Osteocyte (in vitro differentiated cells): ENCODE measurements around the gene TYW1. TPM values are rescaled to one million over a fixed set of nuclear protein-coding genes. Genes with fewer than 3 reads are reported as not detected.
"Not testable (repeated sequence)": the region's sequence is repeated elsewhere in the genome, so short reads cannot be mapped to it uniquely, and the experiment has no call there.

Source experiments
- DNase-seq: peaks from one replicate; pipeline ENCODE4 v3.0.0; 2021; ENCODE audit warnings: mixed read lengths; ENCODE audit not compliant: unreplicated experiment; ENCODE audit errors: extremely low spot score
- H3K27ac Mint-ChIP-seq: one replicate; pipeline ENCODE4 v1.8.0; 2021; ENCODE audit warnings: mild to moderate bottlenecking, mixed read lengths; ENCODE audit not compliant: unreplicated experiment
- H3K27me3 Mint-ChIP-seq: one replicate; pipeline ENCODE4 v1.8.0; 2021; ENCODE audit warnings: mixed read lengths; ENCODE audit not compliant: unreplicated experiment
- H3K36me3 Mint-ChIP-seq: one replicate; pipeline ENCODE4 v1.8.0; 2021; ENCODE audit warnings: mixed read lengths; ENCODE audit not compliant: unreplicated experiment
- H3K4me1 Mint-ChIP-seq: one replicate; pipeline ENCODE4 v1.8.0; 2021; ENCODE audit warnings: mixed read lengths; ENCODE audit not compliant: unreplicated experiment
- H3K4me3 Mint-ChIP-seq: one replicate; pipeline ENCODE4 v1.8.0; 2021; ENCODE audit warnings: mild to moderate bottlenecking, moderate library complexity, mixed read lengths; ENCODE audit not compliant: unreplicated experiment
- H3K9me3 Mint-ChIP-seq: one replicate; pipeline ENCODE4 v1.8.0; 2021; ENCODE audit warnings: mixed read lengths; ENCODE audit not compliant: unreplicated experiment
- total RNA-seq: library from RNA; stranded (reverse); gene quantifications from 2 replicates; pipeline ENCODE4 v1.2.1, GENCODE V29; 2021
- TF ChIP-seq, protein P1 (sequence below): fragments of 200-600 bp; sonication (generic); IDR thresholded peaks from 2 replicates; pipeline ENCODE4 v1.5.0; 2021; ENCODE audit warnings: antibody characterized with exemption, mild to moderate bottlenecking, moderate library complexity

The TYW1 gene
- total RNA-seq, 1 donor from 2014 or later: 17.2 TPM

DNA sequence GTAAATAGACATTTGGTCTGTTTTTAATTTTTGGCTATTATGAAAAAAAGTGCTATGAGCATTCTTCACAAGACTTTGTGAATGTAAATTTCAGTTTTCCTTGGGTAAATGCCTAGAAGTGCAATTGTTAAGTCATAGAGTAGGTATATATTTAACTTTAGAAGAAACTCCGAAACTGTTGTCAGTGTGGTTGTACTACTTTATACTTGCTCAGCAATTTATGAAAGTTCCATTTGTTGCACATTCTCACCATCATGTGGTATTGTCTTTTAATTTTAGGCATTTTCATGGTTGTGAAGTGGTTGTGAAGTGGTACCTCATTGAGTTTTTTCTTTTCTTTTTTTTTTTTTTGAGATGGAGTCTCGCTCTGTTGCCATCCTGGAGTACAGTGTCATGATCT lies 60.0 kb downstream of the TYW1 start:
- TF ChIP-seq, protein P1, sequence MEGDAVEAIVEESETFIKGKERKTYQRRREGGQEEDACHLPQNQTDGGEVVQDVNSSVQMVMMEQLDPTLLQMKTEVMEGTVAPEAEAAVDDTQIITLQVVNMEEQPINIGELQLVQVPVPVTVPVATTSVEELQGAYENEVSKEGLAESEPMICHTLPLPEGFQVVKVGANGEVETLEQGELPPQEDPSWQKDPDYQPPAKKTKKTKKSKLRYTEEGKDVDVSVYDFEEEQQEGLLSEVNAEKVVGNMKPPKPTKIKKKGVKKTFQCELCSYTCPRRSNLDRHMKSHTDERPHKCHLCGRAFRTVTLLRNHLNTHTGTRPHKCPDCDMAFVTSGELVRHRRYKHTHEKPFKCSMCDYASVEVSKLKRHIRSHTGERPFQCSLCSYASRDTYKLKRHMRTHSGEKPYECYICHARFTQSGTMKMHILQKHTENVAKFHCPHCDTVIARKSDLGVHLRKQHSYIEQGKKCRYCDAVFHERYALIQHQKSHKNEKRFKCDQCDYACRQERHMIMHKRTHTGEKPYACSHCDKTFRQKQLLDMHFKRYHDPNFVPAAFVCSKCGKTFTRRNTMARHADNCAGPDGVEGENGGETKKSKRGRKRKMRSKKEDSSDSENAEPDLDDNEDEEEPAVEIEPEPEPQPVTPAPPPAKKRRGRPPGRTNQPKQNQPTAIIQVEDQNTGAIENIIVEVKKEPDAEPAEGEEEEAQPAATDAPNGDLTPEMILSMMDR: no peak
- Mint-ChIP-seq H3K9me3 (peaks cover 6% of the 10 kb centered on the region), H3K4me3 (no peak overlapping the region), H3K36me3 (peaks cover 23% of the 10 kb centered on the region), H3K27me3 (no peaks in the 10 kb centered on the region), H3K4me1 (no peaks in the 10 kb centered on the region), H3K27ac (no peak overlapping the region)
- DNase-seq: no peak

DNA sequence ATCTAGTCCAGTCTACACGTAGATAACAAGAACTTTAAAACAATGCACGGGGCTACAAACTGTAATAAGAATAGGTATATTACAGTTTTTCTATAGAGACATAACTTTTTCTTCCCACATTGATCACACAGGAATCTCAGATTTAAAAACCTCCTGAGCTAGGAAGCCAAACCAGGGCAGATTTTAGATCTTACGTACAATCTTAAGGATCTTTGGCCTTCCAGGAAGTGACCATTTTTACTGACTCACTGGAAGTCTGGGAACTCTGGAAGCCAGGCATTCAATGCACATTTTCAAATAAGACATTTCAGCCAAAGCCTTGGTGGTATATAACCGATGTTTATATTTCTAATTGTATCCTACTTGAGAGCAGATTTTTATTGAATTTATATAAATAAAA lies 64.7 kb downstream of the TYW1 start:
- H3K36me3 Mint-ChIP-seq: peaks cover 20% of the 10 kb centered on the region
- H3K4me3 Mint-ChIP-seq, H3K9me3 Mint-ChIP-seq, H3K27me3 Mint-ChIP-seq, DNase-seq, H3K4me1 Mint-ChIP-seq, H3K27ac Mint-ChIP-seq: not testable (repeated sequence)

DNA sequence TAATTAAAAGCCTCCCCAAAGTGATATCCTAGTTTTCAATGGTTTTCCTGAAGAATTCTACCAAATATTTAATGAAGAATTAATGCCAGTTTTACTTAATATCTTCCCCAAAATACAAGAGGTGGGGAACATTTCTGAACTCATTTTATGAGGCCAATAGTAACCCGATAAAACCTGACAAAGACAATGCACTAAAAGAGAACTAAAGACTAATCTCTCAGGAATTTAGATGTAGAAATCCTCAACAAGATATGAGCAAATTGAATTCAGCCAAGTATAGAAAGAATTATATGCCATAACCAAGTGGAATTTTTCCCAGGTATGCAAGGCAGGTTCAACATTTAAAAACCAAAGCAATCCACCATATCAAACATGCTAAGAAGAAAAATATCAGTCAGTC lies 66.2 kb downstream of the TYW1 start:
- H3K9me3 Mint-ChIP-seq, DNase-seq, H3K27ac Mint-ChIP-seq, H3K27me3 Mint-ChIP-seq, H3K4me1 Mint-ChIP-seq, H3K4me3 Mint-ChIP-seq: not testable (repeated sequence)
- H3K36me3 Mint-ChIP-seq: peaks cover 29% of the 10 kb centered on the region

DNA sequence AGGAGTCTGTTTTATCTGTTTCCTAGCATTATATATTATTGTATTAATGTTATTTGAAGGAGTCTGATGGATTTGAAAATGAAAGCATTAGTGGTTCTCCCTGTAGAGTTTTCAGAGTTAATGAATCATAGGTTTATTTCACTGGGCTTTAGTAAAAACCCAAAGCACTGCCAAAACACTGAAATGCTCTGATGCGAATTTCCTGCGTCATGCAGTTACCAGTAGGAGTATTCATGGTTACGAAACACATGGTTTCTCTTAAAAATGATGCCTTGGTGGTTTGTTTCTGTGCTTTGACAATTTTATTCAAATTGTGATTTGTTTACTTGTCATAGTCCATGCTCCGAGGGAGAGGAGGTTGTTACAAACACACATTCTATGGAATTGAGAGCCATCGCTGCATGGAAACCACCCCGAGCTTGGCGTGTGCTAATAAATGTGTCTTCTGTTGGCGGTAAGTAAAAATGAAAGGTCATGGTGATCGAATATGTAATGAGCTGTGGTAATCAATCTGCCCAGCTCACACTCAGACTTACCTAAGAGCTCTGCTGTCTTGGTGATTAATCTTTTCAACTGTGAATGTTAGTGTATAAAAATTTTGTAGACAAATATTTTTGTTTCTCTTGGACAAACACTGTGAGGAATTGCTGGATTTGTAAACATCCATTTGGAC lies 70.5 kb downstream of the TYW1 start:
- H3K27me3 Mint-ChIP-seq, H3K4me3 Mint-ChIP-seq, DNase-seq, H3K27ac Mint-ChIP-seq, H3K4me1 Mint-ChIP-seq: not testable (repeated sequence)
- peaks cover 15% of the 10 kb centered on the region for H3K9me3 Mint-ChIP-seq
- peaks cover 49% of the 10 kb centered on the region for H3K36me3 Mint-ChIP-seq

DNA sequence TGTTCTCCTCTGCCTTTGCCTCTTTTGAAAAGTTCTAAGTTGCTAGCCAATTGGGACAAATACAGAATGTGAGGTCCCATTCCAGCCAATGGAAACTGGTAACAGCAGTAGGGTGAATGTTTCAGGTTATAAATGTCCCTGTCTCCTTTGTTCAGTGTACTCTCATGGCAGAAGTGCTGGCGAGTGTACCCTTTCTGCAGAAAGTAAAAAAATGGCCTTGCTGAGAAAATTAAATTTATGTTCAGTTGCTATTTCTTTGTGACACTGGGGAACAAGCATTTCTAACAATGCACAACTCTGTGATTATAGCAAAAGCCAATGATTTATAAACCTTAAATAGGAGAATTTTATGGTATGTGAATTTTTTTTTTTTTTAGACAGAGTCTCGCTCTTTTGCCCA lies 79.5 kb downstream of the TYW1 start:
- H3K36me3 Mint-ChIP-seq: peaks cover 49% of the 10 kb centered on the region
- H3K4me3 Mint-ChIP-seq, H3K27ac Mint-ChIP-seq, H3K27me3 Mint-ChIP-seq, DNase-seq, H3K4me1 Mint-ChIP-seq: not testable (repeated sequence)
- peaks cover 25% of the 10 kb centered on the region for H3K9me3 Mint-ChIP-seq

DNA sequence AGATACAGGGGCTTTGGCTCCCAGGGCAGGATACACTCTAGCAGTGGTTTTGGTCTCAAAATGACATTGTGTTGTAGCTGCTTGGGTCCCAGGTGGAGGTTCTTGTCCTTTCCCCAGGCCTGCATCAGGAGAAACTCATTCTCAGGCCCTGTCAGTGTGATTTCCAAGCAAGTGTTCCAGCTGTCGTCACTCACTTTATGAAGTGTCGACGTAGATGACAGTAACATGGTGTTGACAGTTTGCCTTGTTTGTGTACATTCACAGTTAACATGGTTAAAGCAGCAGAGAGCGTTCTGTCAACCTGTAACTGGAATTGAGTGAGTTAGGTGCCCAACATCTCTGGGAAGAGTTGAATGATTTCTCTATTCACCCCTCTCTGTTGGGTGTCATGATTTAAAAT lies 86.2 kb downstream of the TYW1 start:
- not testable (repeated sequence) for H3K4me1 Mint-ChIP-seq, DNase-seq, H3K4me3 Mint-ChIP-seq, H3K27me3 Mint-ChIP-seq, H3K27ac Mint-ChIP-seq
- Mint-ChIP-seq H3K36me3 (peaks cover 35% of the 10 kb centered on the region), H3K9me3 (peaks cover 16% of the 10 kb centered on the region)

DNA sequence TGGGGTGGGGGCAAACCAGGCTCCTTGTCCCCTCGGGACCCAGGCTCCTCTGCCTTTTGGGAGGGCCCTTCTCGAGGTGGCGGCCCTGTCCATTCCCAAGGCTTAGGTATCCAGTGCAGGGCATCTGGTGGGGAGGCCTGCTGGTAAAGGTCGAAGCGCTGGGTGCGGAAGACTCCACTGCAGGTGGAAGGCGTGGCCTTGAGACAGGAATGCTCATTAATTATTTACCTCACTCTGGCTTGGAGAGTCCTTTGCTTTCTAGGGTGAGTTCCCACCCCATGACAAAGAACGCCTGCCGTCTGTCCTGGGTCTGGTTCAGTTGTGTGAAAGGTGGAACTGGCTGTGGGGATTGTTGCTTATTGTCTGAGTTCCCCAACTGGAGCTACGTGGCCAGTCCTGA lies 92.6 kb downstream of the TYW1 start:
- H3K36me3 Mint-ChIP-seq, H3K4me1 Mint-ChIP-seq, H3K27me3 Mint-ChIP-seq, DNase-seq, H3K4me3 Mint-ChIP-seq, H3K27ac Mint-ChIP-seq, H3K9me3 Mint-ChIP-seq: not testable (repeated sequence)

DNA sequence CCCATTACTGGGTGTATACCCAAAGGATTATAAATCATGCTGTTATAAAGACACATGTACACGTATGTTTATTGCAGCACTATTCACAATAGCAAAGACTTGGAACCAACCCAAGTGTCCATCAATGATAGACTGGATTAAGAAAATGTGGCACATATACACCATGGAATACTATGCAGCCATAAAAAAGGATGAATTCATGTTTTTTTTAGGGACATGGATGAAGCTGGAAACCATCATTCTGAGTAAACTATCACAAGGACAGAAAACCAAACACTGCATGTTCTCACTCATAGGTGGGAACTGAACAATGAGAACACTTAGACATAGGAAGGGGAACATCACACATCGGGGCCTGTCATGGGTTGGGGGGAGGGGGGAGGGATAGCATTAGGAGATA lies 94.4 kb downstream of the TYW1 start:
- H3K27me3 Mint-ChIP-seq, H3K4me3 Mint-ChIP-seq, H3K27ac Mint-ChIP-seq, H3K36me3 Mint-ChIP-seq, H3K4me1 Mint-ChIP-seq, H3K9me3 Mint-ChIP-seq, DNase-seq: not testable (repeated sequence)

DNA sequence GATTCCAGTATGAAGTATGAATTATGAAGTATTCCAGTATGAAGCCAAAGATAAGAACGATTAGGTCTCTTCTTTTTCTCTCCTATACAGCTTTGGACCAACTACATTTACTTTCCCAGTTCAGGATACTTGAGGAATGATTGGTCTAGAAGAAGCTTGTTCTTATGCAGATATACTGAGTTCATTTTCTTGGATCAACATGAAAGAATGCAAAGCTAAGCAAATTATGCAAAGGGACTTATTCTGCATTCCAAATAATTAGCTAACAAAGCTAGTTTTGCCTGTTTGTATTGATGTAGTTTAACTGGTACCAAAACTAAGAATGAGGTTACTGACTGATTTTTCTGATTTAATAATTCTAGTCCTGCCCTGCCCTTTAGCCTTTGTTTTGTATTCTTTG lies 101.4 kb downstream of the TYW1 start:
- peaks cover 10% of the 10 kb centered on the region for H3K36me3 Mint-ChIP-seq
- not testable (repeated sequence) for DNase-seq, H3K27me3 Mint-ChIP-seq, H3K4me3 Mint-ChIP-seq, H3K27ac Mint-ChIP-seq, H3K4me1 Mint-ChIP-seq, H3K9me3 Mint-ChIP-seq

DNA sequence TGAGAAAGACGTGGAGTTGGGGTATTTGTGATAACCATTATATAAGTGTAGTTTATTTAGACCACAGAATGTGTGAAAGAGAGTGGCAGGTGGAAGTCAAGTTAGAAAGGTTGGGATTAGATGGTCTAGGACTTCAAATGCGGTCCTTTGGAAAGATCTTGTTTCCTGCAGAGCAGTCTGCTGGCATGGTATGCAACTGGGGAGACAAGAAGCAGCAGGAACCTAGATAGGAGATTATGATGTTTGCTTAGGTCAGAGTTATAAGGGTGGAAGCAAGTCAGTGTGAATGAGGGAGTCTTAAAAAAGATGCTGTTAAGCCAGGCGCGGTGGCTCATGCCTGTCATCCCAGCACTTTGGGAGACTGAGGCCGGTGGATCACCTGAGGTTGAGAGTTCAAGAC lies 102.8 kb downstream of the TYW1 start:
- not testable (repeated sequence) for DNase-seq, H3K4me1 Mint-ChIP-seq, H3K9me3 Mint-ChIP-seq, H3K27ac Mint-ChIP-seq, H3K4me3 Mint-ChIP-seq, H3K27me3 Mint-ChIP-seq
- H3K36me3 Mint-ChIP-seq: peaks cover 13% of the 10 kb centered on the region

DNA sequence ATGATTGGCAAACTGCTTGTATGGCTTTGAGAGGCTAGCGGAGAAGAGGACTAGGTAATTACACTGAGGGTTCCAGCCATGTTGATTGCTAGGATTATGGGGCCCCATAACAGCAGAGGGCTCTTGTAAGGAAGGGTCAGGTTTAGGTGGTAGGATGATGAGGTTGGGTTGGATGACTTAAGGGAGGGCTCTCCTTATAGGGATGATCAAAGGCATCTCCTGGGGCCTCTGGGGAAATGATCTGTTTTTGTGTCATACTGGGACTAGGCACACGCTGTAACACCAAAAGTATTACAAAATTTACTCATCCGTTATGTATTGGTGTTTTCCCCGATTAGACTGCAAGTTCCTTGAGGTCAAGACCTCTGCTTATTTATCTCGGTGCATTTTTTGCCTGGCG lies 103.4 kb downstream of the TYW1 start:
- DNase-seq, H3K27ac Mint-ChIP-seq, H3K27me3 Mint-ChIP-seq, H3K4me1 Mint-ChIP-seq, H3K4me3 Mint-ChIP-seq, H3K9me3 Mint-ChIP-seq: not testable (repeated sequence)
- peaks cover 11% of the 10 kb centered on the region for H3K36me3 Mint-ChIP-seq
